CD4-positive, alpha-beta T cell treated with Interferon alpha-2 for 1 hour (primary cell): ENCODE measurements around the gene NEUROD6.

Experiments used
- DNase-seq, 2 donors: peaks; one replicate each; pipeline ENCODE4 v3.0.0-alpha.2; 2020 to 2022

The NEUROD6 gene

DNA sequence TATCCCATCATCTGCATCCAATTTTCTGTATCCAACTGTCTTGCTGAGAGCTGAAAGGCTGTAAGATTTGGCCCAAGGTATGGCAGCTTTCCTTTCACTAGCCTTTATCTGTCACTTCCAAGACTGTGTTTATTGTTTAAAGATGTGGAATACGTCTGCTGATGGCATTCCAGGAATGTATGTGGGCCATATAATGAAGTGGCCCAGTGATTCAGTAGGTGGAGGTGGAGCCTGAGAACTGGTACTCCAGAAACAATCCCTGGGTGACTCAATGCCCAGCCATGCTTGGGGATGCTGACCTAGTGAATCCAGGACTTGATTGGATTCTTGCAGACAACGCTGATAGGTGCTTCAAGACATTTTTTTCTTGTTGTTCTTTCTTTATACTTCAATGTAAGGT, 13.5 kb downstream of the NEUROD6 start:
- no peak for DNase-seq

DNA sequence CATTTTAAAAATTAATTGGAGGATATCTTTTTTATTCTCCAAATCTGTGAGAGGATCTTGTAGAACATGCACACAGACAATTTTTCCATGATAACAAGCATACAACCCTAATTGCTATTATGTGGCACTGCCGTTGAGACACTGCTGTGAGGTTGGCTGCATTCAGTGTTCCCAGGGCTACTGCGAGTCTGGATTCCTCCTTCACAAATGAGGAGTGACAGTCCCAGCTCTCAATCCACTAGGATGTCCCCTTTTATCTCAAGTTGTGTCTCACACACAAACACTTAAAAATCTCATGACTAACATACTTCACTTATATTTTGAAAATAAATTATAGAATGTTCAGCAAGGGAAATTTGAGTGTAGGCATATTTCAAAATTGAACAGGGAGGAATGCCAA, 14.1 kb downstream of the NEUROD6 start:
- DNase-seq: no peak

DNA sequence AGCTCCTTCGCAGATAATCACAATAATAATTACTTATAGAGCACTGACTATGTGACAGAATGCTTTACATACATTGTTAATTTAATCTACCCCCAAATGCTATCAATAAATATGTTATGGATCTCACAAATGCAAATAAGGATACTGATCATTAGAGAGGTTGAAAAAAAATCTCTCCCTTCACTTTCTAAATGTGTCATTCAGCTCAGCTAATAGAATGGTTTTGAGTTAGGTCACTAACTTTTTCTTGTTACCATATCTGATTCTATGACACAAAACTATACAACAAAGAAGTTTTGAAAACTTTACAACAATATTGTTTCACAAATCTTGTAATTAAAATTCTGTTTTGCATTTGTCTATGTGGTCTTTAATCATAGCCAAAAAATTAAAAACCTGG, 17.4 kb downstream of the NEUROD6 start:
- DNase-seq: no peak

DNA sequence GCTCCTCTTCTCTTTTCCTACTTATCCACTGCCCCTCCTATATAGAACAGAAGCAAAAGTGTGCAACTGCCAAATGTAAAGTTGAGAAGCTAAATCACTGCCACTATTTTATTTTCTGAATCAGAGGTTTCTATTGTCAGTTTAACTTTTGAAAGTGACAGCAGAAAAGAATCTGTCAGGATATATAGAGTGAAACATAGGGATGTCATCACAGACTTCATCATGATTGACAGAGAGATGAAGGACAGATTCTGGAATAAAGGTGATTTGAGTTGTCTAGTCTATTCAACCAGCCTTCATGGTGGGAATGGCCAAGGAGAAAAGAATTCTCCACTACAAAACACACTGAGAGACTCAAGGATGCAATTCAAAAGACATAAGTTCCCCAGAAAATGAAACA, 19.9 kb downstream of the NEUROD6 start:
- DNase-seq: no peak

DNA sequence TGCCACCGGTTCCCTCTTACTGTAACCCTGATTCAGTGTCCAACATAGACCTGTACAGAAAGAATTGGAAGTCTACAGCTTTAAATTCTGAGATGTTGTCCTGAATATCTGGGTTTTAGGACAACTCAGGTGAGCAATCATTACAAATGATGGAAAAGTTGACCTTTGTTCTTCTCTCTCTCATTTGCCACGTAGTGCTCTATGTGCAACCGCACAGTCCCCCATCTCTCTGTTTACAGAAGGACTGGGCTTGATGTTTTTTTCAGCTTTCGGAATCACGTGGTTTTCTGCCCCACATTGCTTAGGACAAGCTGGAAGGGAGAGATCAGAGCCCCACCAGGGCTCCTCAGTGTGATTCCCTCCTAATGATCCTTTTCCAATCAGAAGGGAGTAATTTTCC, 22.2 kb downstream of the NEUROD6 start:
- DNase-seq: no peak

DNA sequence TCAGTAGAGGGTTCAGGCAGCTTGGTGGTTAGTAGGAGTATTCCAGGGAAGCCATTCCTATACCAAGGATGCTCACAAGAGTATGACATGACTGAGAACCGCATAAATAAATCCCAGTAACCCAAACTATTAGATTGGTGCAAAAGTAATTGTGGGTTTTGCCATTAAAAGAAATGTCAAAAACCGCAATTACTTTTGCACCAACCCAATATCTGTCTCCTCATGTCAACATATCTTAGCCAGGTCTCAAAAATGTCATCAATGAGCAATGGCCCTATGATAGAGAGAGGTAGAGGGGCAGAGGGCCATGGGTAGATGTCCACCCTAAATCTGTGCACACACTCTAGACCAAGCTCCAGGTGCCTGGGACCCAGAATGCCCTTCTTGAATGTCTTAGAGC, 23.6 kb downstream of the NEUROD6 start:
- no peak for DNase-seq

DNA sequence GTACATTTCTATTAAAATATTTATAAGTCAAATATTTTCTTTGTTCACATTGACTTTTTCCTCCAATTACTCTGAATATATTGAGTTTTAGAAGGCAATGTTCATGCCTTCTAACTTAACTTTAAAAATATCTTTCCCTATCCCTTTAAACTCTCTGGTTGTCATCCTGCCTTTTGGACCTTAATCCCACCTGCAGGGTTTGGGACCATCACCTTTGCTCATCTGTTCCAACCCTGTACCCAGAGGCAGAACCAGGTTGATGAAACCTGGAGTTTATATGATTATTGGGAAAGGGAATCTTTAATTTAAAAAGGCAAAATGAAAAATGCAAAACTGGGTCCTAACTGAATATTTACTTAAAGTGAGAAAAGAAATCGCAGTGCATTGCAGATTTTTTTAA, 24.8 kb downstream of the NEUROD6 start:
- DNase-seq: no peak

DNA sequence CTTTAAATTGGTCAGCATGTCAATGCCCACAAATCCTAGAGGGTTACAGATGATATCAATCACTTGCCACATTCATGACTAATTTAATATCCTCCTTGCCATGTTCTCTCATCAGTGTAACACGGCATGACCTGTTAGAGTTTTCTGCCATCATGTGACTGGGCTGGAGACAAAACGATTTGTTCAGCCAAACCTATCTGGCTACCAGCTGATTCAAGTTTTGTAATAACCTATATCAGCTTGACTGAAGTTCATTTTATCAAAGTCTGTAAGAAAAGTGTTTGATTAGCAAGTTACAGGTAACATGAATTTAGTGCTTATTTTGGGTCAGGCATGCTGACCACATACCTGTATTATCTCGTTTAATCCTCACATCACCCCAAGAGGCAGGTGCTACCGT, 25.7 kb downstream of the NEUROD6 start:
- DNase-seq: no peak

DNA sequence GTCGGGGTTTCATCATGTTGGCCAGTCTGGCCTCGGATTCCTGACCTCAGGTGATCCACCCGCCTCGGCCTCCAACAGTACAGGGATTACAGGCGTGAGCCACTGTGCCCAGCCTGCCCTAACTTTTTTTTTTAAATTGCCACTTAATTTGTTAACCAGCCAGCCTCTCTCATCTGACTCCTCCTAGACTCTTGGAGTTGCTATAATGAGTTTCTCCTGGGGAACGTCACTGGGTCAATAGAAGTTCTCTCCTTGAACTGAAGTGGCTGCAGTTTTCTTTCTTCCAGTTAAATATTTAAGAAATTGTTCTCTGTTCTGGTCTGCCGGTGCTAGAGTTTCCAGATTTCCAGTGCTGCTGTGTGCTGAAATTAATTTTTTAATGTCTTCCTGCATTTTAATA, 27.6 kb downstream of the NEUROD6 start:
- DNase-seq: no peak

DNA sequence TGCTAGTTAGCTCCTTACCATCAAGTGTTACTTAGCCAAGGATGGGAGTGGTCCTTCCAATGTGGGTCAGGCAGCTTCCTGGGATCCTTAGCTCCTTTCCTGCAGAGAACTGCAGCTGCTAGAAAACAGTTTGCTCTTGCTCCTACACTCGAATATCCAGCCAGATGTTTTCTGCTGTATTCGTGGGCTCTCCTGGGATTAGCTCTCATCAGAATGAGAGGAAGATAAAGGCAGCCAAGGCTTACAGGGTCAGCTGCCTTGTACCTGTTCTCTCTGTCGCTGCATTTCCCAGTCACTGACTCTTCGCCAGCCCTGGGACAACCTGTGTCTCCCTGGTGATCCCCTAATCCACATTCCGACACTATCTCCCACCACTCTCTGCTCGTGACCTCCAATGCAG, 29.0 kb downstream of the NEUROD6 start:
- DNase-seq: no peak

DNA sequence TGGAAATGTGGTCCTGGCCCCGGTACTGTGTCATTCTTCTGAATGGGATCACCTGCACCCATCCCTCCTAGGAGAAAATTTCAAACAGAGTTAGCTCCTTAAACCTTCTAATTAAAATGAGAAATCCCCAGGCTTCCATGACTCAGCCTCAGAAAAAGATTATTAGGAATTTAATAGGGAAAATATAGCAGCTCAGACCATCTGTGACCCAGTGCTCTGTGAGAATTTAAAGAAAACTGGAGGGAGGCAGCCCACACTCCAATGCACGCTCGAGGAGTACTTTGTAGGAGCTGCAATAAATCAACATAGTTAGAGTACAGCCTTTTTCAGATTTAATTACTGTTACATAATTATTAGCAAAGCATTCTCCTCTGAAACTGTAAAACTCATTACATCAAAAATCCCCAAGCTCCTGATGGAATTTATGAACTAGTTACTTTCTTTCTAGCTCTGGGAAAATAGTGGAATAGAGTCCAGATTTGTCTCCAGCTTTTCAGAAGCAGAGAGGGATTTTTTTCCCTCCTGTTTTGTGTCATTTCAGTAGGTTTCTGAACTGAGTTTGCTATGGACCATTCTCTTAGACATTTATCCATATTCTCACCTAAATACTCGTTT, 30.1 kb downstream of the NEUROD6 start:
- no peak for DNase-seq

DNA sequence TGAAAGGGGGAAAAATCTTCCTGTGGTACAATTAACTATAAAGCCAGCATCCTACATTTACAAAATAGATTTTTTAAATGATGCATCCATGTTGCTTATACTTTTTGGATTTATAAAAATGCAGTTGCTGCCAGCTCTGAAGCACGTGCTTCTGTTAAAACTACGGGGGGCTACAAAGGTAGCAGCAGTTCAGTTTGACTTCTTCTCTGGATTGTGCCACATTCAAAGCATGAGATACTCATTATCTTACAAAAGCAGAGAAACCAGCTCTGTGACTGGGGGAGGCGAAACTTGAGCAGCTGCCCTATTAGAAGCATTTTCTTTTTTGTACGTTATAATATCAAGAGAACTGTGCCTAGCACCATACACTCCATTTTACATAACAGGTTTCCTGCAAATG, 31.1 kb downstream of the NEUROD6 start:
- DNase-seq: no peak

DNA sequence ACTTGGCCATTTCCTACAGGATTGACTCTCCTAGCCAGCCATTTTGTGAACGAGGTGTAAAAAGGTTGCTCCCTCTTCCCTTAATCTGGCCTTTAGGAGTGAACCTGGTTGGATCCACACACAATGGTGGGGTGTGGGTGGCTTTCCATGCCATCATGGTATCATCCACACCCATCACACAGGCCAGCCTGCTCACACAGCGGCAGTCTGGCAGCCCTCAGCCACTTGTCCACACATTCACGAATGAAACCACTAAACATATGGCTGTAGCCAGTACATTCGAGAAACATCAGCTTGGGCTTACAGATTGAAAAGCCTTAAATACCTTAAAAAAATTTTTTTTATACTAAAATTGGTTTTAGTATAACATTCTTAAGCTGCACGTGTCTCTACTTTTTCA, 31.9 kb downstream of the NEUROD6 start:
- DNase-seq: no peak

DNA sequence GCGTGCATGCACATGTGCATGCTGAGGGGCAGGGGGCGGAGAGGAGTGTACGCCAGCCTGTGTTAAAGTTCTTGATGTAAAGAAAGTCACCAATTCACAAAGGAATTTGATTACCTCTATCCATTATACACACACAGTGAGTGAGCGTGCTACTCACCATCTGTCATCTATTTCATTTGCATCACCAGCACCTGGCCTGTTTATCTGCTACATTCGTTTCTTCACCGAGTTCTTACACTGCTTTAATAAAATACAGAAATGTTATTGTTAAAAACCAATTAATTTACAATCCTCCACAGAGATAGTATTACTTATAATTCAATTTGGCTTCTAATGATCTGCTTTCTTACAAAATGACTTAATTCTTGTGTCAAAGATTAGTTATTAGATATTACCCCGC, 32.6 kb downstream of the NEUROD6 start:
- DNase-seq: no peak

DNA sequence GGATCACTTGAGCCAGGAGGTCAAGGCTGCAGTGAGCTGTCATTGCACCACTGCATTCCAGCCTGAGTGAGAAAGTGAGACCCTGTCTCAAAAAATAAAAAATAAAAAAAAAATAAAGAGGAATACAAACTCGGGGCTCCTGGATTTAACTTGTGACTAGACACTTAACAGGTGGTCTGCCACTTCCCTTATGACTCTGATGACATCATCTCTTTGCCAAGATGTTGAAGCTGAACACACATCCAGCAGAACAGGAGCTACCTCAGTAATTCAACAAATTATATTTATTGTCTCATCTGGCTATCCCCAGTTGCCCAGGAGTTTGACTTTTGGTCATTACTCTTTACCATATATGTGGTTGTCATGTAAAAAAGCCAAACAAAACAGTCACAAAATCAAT, 35.3 kb downstream of the NEUROD6 start:
- DNase-seq: no peak

DNA sequence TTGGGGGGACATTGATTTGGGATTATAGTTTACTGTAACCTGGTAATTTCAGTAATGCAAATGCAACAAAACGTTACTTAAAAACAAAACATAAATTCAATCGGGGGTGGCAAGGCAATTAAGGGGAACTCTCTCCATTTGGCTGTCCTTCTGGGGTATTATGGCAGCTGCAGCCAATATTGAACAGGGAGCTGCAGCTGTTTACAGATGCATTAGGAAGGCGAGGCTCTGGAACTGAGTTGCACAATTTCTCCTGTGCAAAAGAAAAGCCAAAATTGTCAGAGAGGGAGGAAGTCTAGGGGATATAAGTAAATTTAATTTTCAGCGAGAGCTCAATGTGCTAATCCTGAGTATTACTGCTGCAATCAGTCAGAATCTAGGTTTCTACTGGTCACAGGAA, 36.1 kb downstream of the NEUROD6 start:
- DNase-seq: no peak

DNA sequence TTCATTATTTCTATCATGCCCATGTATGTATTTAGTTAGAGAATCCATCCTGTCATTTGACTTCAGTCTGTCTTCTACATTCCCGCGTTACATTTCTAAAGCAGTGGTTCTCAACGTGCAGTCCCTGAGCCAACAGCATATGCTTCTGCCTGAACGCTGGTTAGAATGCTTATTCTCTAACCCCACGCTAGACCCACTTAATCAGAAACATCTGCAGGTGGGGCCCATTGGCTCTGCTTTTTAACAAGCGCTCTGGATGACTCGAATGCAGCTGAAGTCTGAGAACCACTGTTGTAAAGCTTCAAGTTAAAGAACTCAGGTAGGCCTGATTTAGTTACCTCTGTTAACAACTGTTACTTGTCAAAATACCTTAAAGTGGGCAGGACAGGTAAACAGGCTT, 38.2 kb downstream of the NEUROD6 start:
- DNase-seq: no peak

DNA sequence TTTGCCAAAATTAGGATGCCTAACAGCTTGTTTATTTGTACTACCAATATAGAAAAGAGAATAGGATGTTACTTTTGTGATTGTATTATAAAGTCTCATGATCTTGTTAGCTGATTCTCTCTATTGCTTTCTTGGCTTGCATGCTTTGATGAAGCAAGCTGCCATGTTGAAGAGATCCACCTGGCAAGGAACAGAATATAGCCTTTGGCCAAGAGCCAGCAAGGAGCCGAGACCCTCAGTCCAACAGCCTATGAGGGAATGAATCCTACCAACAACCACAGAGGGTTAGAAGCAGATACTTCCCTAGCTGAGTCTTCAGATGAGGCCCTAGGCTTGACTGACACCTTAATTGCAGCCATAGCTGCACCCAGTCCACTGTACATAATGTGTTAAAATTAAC, 41.2 kb downstream of the NEUROD6 start:
- DNase-seq: no peak

DNA sequence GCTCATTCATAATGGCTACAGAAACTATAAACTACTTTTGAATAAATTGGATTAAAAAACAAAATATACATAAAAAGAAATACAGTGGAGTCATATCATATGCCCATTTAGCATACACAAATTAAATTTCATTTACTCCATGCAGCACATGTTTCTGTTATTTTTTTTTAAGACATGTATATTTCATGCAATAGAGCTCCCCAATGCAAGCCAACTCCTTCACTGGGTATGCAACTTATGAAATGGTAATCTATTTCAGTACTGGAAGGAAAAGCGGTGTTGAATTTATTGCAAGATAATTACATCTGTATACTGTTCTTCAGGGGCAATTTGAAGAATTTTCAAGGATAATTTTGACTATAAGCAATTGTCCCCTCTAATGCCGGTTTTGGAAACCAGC, 49.9 kb downstream of the NEUROD6 start:
- DNase-seq: no peak
